Measurements from ENCODE around the gene IL17RC. TPM values are rescaled to one million over a fixed set of nuclear protein-coding genes. Genes with fewer than 3 reads are reported as not detected.

The IL17RC gene
- total and polyA plus RNA-seq, 2 donors (not counting 3 experiments of a cell fraction or from before 2014, with no cell fraction given): 18.7 to 19.9 TPM

- FAIRE-seq: no peak
These were observed 63.4 kb downstream of the IL17RC start for GRCh38 chr3:9980251-9980650.

More at GRCh38 chr3:9980251-9980650, 63.4 kb downstream of the IL17RC start:
- Histone ChIP-seq H3K9me3 (replicated peaks; ENCODE audit: control insufficient read depth, insufficient read depth, low read length) (no peaks in the 10 kb centered on the region), H3K36me3 (ENCODE audit: control insufficient read depth in 2 of 2, extremely low read depth in 1 of 2, insufficient read depth in 2 of 2, low read length in 2 of 2) (peaks cover 2 to 3% of the 10 kb centered on the region in 2 experiments), H4K20me1 (replicated peaks; ENCODE audit: control insufficient read depth, extremely low read depth, insufficient read depth, low read length) (no peaks in the 10 kb centered on the region), H3K4me3 (replicated peaks in 1 of 3; ENCODE audit: insufficient read depth in 1 of 3, low read depth in 1 of 3, low read length in 3 of 3) (no peak overlapping the region), H3K9ac (replicated peaks; ENCODE audit: extremely low read depth, insufficient read depth, low read length) (no peak overlapping the region), H3K4me1 (ENCODE audit: control insufficient read depth, extremely low read depth, insufficient read depth, low read length) (peaks cover 19% of the 10 kb centered on the region), H3K4me2 (ENCODE audit: insufficient read depth, low read length) (no peak overlapping the region), H3K27ac (ENCODE audit: insufficient read depth, low read depth, low read length) (no peak overlapping the region), H3K27me3 (ENCODE audit: control insufficient read depth in 2 of 2, insufficient read depth in 2 of 2, low read length in 2 of 2) (no peaks in the 10 kb centered on the region), H3K79me2 (ENCODE audit: control insufficient read depth, insufficient read depth, low read length) (peaks cover 25% of the 10 kb centered on the region), H2AFZ (ENCODE audit: low read depth, low read length) (no peak overlapping the region), H3K9me1 (replicated peaks; ENCODE audit: control insufficient read depth, extremely low read depth, insufficient read depth, low read length) (no peaks in the 10 kb centered on the region)
- no peak for DNase-seq (ENCODE audit: low read depth, low spot score)
- no TSS peak for BruUV-seq (replicated peaks)
- POLR2A ChIA-PET: no interaction called here
- intact Hi-C loops (cut with micrococcal nuclease): loop anchor here (10.0 kb wide), 1 partner anchor 135 kb away; the partner anchor contains the start of gene BRK1
- dilution Hi-C loops (cut with MboI; ENCODE audit: extremely low pct_ligation_motif_present, low sequenced_read_pairs): no loop called here
- no peak for TF ChIP-seq POLR2A (IDR thresholded peaks at IDR 0.05; ENCODE audit: low read depth, low read length)
- TF ChIP-seq CTCF (IDR thresholded peaks at IDR 0.05; ENCODE audit: extremely low read depth in 1 of 2, insufficient read depth in 1 of 2, low read depth in 1 of 2, low read length in 2 of 2): no peak
- no peak for TF ChIP-seq POLR2AphosphoS5 (IDR thresholded peaks at IDR 0.05; ENCODE audit: insufficient read depth, low read depth, low read length)
- TF ChIP-seq JUN (IDR thresholded peaks at IDR 0.05; ENCODE audit: borderline replicate concordance, insufficient read depth, insufficient read length, low read depth): no peak
- no peak for TF ChIP-seq GATA2 (IDR thresholded peaks at IDR 0.05; ENCODE audit: insufficient read depth, insufficient read length, low read depth, low read length)
- no peak for TF ChIP-seq EZH2 (IDR thresholded peaks at IDR 0.05; ENCODE audit: borderline replicate concordance, low read depth, low read length, severe bottlenecking)
- TF ChIP-seq FOS (IDR thresholded peaks at IDR 0.05; ENCODE audit: borderline replicate concordance, insufficient read depth, low read length): no peak
- no peak for TF ChIP-seq MYC (IDR thresholded peaks at IDR 0.05; ENCODE audit: low read depth, low read length)
- no peak for TF ChIP-seq MAX (IDR thresholded peaks at IDR 0.05; ENCODE audit: insufficient read depth, insufficient read length)
- CTCF ChIA-PET: interaction anchor here (1.2 to 1.4 kb wide), 2 partner anchors 9 to 34 kb away, joined by 4 to 5 read pairs; no protein-coding TSS in a partner anchor

Small RNA genes within 50 kb of the gene (small RNA-seq; reads per million reads assigned to genes)
- not detected for gene RNU6-882P (ENCODE audit: insufficient read depth, insufficient read length, low read depth, low replicate concordance)

Other genes starting within 250 kb of the IL17RC start
- gene CPNE9, start 213.3 kb upstream of the IL17RC start, total RNA-seq: not detected in 2 replicates
- gene CPNE9, start 213.3 kb upstream of the IL17RC start, polyA plus RNA-seq: not detected in 2 replicates
- 23.2 and 26.2 TPM in 2 replicates for gene BRPF1, start 185.4 kb upstream of the IL17RC start, total RNA-seq
- gene BRPF1, start 185.4 kb upstream of the IL17RC start, polyA plus RNA-seq: 12.5 and 13.8 TPM in 2 replicates
- gene OGG1, start 167.1 kb upstream of the IL17RC start, total RNA-seq: 24.1 and 27.2 TPM in 2 replicates
- 32.1 and 36.2 TPM in 2 replicates for gene OGG1, start 167.1 kb upstream of the IL17RC start, polyA plus RNA-seq
- 23.5 and 25.7 TPM in 2 replicates for gene CAMK1, start 147.2 kb upstream of the IL17RC start, total RNA-seq
- 24.4 and 28.4 TPM in 2 replicates for gene CAMK1, start 147.2 kb upstream of the IL17RC start, polyA plus RNA-seq
- gene TADA3, start 124.6 kb upstream of the IL17RC start, total RNA-seq: 31.0 and 31.3 TPM in 2 replicates
- 27.8 and 29.6 TPM in 2 replicates for gene TADA3, start 124.6 kb upstream of the IL17RC start, polyA plus RNA-seq
- 197 TPM in 2 replicates for gene ARPC4, start 124.0 kb upstream of the IL17RC start, total RNA-seq
- 181 and 217 TPM in 2 replicates for gene ARPC4, start 124.0 kb upstream of the IL17RC start, polyA plus RNA-seq
- 41.8 and 43.5 TPM in 2 replicates for gene TTLL3, start 106.8 kb upstream of the IL17RC start, total RNA-seq
- gene TTLL3, start 106.8 kb upstream of the IL17RC start, polyA plus RNA-seq: 63.7 and 65.2 TPM in 2 replicates
- gene RPUSD3, start 73.1 kb upstream of the IL17RC start, total RNA-seq: 34.8 and 38.9 TPM in 2 replicates
- 56.6 and 63.2 TPM in 2 replicates for gene RPUSD3, start 73.1 kb upstream of the IL17RC start, polyA plus RNA-seq
- not detected in 2 replicates for gene CIDEC, start 36.8 kb upstream of the IL17RC start, total RNA-seq
- 0.14 TPM in 1 of 2 replicates, not detected in the other for gene CIDEC, start 36.8 kb upstream of the IL17RC start, polyA plus RNA-seq
- 29.6 and 31.4 TPM in 2 replicates for gene JAGN1, start 26.5 kb upstream of the IL17RC start, total RNA-seq
- gene JAGN1, start 26.5 kb upstream of the IL17RC start, polyA plus RNA-seq: 46.5 and 50.1 TPM in 2 replicates
- 1.2 and 1.5 TPM in 2 replicates for gene IL17RE, start 14.2 kb upstream of the IL17RC start, total RNA-seq
- gene IL17RE, start 14.2 kb upstream of the IL17RC start, polyA plus RNA-seq: 1.3 and 1.6 TPM in 2 replicates
- 21.6 and 27.3 TPM in 2 replicates for gene CRELD1, start 16.7 kb downstream of the IL17RC start, total RNA-seq
- gene CRELD1, start 16.7 kb downstream of the IL17RC start, polyA plus RNA-seq: 41.2 and 43.9 TPM in 2 replicates
- gene PRRT3, start 35.3 kb downstream of the IL17RC start, total RNA-seq: 1.5 and 2.5 TPM in 2 replicates
- 1.5 and 2.0 TPM in 2 replicates for gene PRRT3, start 35.3 kb downstream of the IL17RC start, polyA plus RNA-seq
- 63.7 and 69.9 TPM in 2 replicates for gene EMC3, start 69.7 kb downstream of the IL17RC start, total RNA-seq
- 124 and 129 TPM in 2 replicates for gene EMC3, start 69.7 kb downstream of the IL17RC start, polyA plus RNA-seq
- 23.4 and 26.8 TPM in 2 replicates for gene FANCD2, start 109.3 kb downstream of the IL17RC start, total RNA-seq
- gene FANCD2, start 109.3 kb downstream of the IL17RC start, polyA plus RNA-seq: 7.1 and 8.2 TPM in 2 replicates
- not detected in 2 replicates for gene FANCD2OS, start 191.2 kb downstream of the IL17RC start, total RNA-seq
- not detected in 2 replicates for gene FANCD2OS, start 191.2 kb downstream of the IL17RC start, polyA plus RNA-seq
- gene BRK1, start 198.6 kb downstream of the IL17RC start, total RNA-seq: 123 and 133 TPM in 2 replicates
- 144 and 163 TPM in 2 replicates for gene BRK1, start 198.6 kb downstream of the IL17RC start, polyA plus RNA-seq
- gene VHL, start 224.7 kb downstream of the IL17RC start, total RNA-seq: 39.2 and 41.0 TPM in 2 replicates
- 8.5 and 10.4 TPM in 2 replicates for gene VHL, start 224.7 kb downstream of the IL17RC start, polyA plus RNA-seq
- 10.0 and 11.1 TPM in 2 replicates for gene IRAK2, start 247.8 kb downstream of the IL17RC start, total RNA-seq
- gene IRAK2, start 247.8 kb downstream of the IL17RC start, polyA plus RNA-seq: 7.3 and 7.9 TPM in 2 replicates

Measured in endothelial cell of umbilical vein (primary cell).